SK-N-SH treated with all-trans-retinoic acid at 6 μM for 48 hours (cell line): Measurements from ENCODE around the gene ZNF586.
"Not testable (repeated sequence)": the region's sequence is repeated elsewhere in the genome, so short reads cannot be mapped to it uniquely, and the experiment has no call there.

ENCODE experiments used
- ATAC-seq: fragments of 200-7000 bp; cut with Tn5 transposase; 3 replicates; pipeline ENCODE4 v1.9.1; 2020; ENCODE audit warnings: mild to moderate bottlenecking, moderate library complexity
- ARNTL ChIP-seq: fragments of 450-650 bp; formaldehyde crosslinking; IDR thresholded peaks from 2 replicates; pipeline ENCODE4 v1.5.0; 2020; ENCODE audit warnings: low read depth, mild to moderate bottlenecking, moderate library complexity, borderline replicate concordance
- BACH2 ChIP-seq: fragments of 250-450 bp; sonication (Bioruptor Pico); IDR thresholded peaks from 2 replicates; pipeline ENCODE4 v1.9.0; 2021; ENCODE audit warnings: mild to moderate bottlenecking, borderline replicate concordance
- CREB5 ChIP-seq: fragments of 250-450 bp; sonication (Bioruptor Pico); IDR thresholded peaks from 2 replicates; pipeline ENCODE4 v1.5.1; 2020; ENCODE audit warnings: low read depth, mild to moderate bottlenecking, moderate library complexity
- CSDC2 ChIP-seq: fragments of 250-450 bp; sonication (Bioruptor Pico); IDR thresholded peaks from 2 replicates; pipeline ENCODE4 v1.5.0; 2020; ENCODE audit warnings: mild to moderate bottlenecking, moderate library complexity
- CSRNP3 ChIP-seq: fragments of 250-450 bp; sonication (Bioruptor Pico); IDR thresholded peaks from 2 replicates; pipeline ENCODE4 v1.5.1; 2021; ENCODE audit warnings: mild to moderate bottlenecking, moderate library complexity
- ESRRG ChIP-seq: fragments of 250-450 bp; sonication (Bioruptor Pico); IDR thresholded peaks from 2 replicates; pipeline ENCODE4 v1.6.1; 2021; ENCODE audit warnings: mild to moderate bottlenecking
- GLIS3 ChIP-seq: fragments of 250-450 bp; sonication (Bioruptor Pico); IDR thresholded peaks from 2 replicates; pipeline ENCODE4 v1.5.0; 2020; ENCODE audit warnings: mild to moderate bottlenecking, moderate library complexity
- ISL1 ChIP-seq: fragments of 250-450 bp; sonication (Bioruptor Pico); IDR thresholded peaks from 2 replicates; pipeline ENCODE4 v2.1.2; 2022; ENCODE audit warnings: mild to moderate bottlenecking, moderate library complexity
- OSR1 ChIP-seq: fragments of 250-450 bp; sonication (Bioruptor Pico); IDR thresholded peaks from 2 replicates; pipeline ENCODE4 v1.8.0; 2022; ENCODE audit warnings: moderate library complexity, mild to moderate bottlenecking, inconsistent platforms
- POU6F1 ChIP-seq: fragments of 250-450 bp; sonication (Bioruptor Pico); IDR thresholded peaks from 2 replicates; pipeline ENCODE4 v1.8.0; 2021; ENCODE audit warnings: low read depth, mild to moderate bottlenecking, moderate library complexity, borderline replicate concordance
- PPARA ChIP-seq: fragments of 250-450 bp; sonication (Bioruptor Pico); IDR thresholded peaks from 2 replicates; pipeline ENCODE4 v1.5.0; 2020; ENCODE audit warnings: mild to moderate bottlenecking, borderline replicate concordance
- RARB ChIP-seq: fragments of 250-450 bp; sonication (Bioruptor Pico); IDR thresholded peaks from 2 replicates; pipeline ENCODE4 v1.8.0; 2021; ENCODE audit warnings: mild to moderate bottlenecking, moderate library complexity
- SNAI2 ChIP-seq: fragments of 250-450 bp; sonication (Bioruptor Pico); IDR thresholded peaks from 2 replicates; pipeline ENCODE4 v1.5.0; 2020; ENCODE audit warnings: mild to moderate bottlenecking, moderate library complexity
- TCF4 ChIP-seq: fragments of 250-450 bp; sonication (Bioruptor Pico); IDR thresholded peaks from 2 replicates; pipeline ENCODE4 v1.8.0; 2021; ENCODE audit warnings: mild to moderate bottlenecking, moderate library complexity, borderline replicate concordance
- TOX ChIP-seq: fragments of 250-450 bp; sonication (Bioruptor Pico); IDR thresholded peaks from 2 replicates; pipeline ENCODE4 v1.8.0; 2021; ENCODE audit warnings: mild to moderate bottlenecking, moderate library complexity, borderline replicate concordance
- TSHZ2 ChIP-seq: fragments of 250-450 bp; sonication (Bioruptor Pico); IDR thresholded peaks from 2 replicates; pipeline ENCODE4 v1.5.0; 2020; ENCODE audit warnings: mild to moderate bottlenecking, moderate library complexity
- ZFP3 ChIP-seq: fragments of 250-450 bp; sonication (Bioruptor Pico); IDR thresholded peaks from 2 replicates; pipeline ENCODE4 v1.5.0; 2020; ENCODE audit warnings: mild to moderate bottlenecking, moderate library complexity
- ZFP30 ChIP-seq: fragments of 450-650 bp; formaldehyde crosslinking; IDR thresholded peaks from 2 replicates; pipeline ENCODE4 v1.5.0; 2022; ENCODE audit warnings: mild to moderate bottlenecking, moderate library complexity
- ZNF565 ChIP-seq: fragments of 450-650 bp; formaldehyde crosslinking; conservative IDR thresholded peaks from 2 replicates; pipeline ENCODE4 v1.5.0; 2020; ENCODE audit warnings: low read depth, mild to moderate bottlenecking, moderate library complexity
- ZNF8 ChIP-seq: fragments of 450-650 bp; formaldehyde crosslinking; IDR thresholded peaks from 2 replicates; pipeline ENCODE4 v1.5.0; 2020; ENCODE audit warnings: mild to moderate bottlenecking, moderate library complexity

The ZNF586 gene

GRCh38 chr19:57807541-57807940, 38.1 kb downstream of the ZNF586 start:
- TF ChIP-seq RARB (CRISPR knock-in tag): no peak
- TF ChIP-seq CSDC2: no peak
- TF ChIP-seq GLIS3 (CRISPR knock-in tag): no peak
- no peak for TF ChIP-seq BACH2 (CRISPR knock-in tag)
- TF ChIP-seq ZNF8 (CRISPR knock-in tag): no peak
- TF ChIP-seq CSRNP3 (CRISPR knock-in tag): no peak
- no peak for TF ChIP-seq PPARA
- TF ChIP-seq ZNF565: no peak
- no peak for TF ChIP-seq TSHZ2 (CRISPR knock-in tag)
- no peak for TF ChIP-seq TCF4
- no peak for TF ChIP-seq ISL1 (CRISPR knock-in tag)
- TF ChIP-seq ARNTL (CRISPR knock-in tag): no peak
- no peak for TF ChIP-seq POU6F1 (CRISPR knock-in tag)
- no peak for TF ChIP-seq SNAI2 (CRISPR knock-in tag)
- no peak for TF ChIP-seq TOX (CRISPR knock-in tag)
- no peak for ATAC-seq

GRCh38 chr19:57810410-57811295, 41.2 kb downstream of the ZNF586 start:
- ATAC-seq: not testable (repeated sequence)

GRCh38 chr19:57812226-57812625, 42.8 kb downstream of the ZNF586 start:
- TF ChIP-seq ZNF565 (no peak), BACH2 (CRISPR knock-in tag) (no peak), ISL1 (CRISPR knock-in tag) (no peak), ZFP3 (CRISPR knock-in tag) (no peak), ESRRG (CRISPR knock-in tag) (no peak), ZNF8 (CRISPR knock-in tag) (no peak), TCF4 (no peak), CSDC2 (no peak), RARB (CRISPR knock-in tag) (no peak), SNAI2 (CRISPR knock-in tag) (no peak), GLIS3 (CRISPR knock-in tag) (no peak), CSRNP3 (CRISPR knock-in tag) (no peak), ZFP30 (CRISPR knock-in tag) (no peak), OSR1 (CRISPR knock-in tag) (no peak), CREB5 (CRISPR knock-in tag) (no peak), POU6F1 (CRISPR knock-in tag) (no peak), PPARA (no peak)
- ATAC-seq: no peak

GRCh38 chr19:57812975-57813820, 43.7 kb downstream of the ZNF586 start:
- ATAC-seq: not testable (repeated sequence)
